GM12801 (cell line): ENCODE data around the gene THSD7A.

Experiments used
- TF ChIP-seq, protein P1 (sequence below): IDR thresholded peaks from one replicate; pipeline ENCODE4 v1.5.1; 2011; ENCODE audit warnings: control low read depth; ENCODE audit not compliant: insufficient read length; ENCODE audit errors: extremely low read depth

The THSD7A gene

DNA sequence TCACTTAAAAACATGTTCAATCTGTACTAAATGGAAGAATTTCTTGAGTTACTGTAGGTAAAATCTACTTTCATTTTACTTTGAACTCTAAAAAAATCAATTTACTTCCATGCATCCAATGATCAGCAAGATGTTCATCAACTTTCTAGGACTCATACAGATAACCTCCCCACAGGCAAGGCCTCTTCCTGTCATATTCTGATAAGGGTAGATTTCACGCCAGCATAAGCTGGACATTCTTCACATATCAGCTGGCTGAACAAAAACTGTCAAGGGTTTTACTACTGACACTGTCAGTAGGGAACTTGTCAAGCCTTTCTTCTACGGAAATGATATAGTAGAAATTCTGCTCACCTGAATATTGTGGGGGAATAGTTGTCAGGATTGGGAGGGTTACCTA, 244.9 kb downstream of the THSD7A start:
- TF ChIP-seq, protein P1, sequence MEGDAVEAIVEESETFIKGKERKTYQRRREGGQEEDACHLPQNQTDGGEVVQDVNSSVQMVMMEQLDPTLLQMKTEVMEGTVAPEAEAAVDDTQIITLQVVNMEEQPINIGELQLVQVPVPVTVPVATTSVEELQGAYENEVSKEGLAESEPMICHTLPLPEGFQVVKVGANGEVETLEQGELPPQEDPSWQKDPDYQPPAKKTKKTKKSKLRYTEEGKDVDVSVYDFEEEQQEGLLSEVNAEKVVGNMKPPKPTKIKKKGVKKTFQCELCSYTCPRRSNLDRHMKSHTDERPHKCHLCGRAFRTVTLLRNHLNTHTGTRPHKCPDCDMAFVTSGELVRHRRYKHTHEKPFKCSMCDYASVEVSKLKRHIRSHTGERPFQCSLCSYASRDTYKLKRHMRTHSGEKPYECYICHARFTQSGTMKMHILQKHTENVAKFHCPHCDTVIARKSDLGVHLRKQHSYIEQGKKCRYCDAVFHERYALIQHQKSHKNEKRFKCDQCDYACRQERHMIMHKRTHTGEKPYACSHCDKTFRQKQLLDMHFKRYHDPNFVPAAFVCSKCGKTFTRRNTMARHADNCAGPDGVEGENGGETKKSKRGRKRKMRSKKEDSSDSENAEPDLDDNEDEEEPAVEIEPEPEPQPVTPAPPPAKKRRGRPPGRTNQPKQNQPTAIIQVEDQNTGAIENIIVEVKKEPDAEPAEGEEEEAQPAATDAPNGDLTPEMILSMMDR, result no peak

GRCh38 chr7:11584406-11585031, 247.5 kb downstream of the THSD7A start:
- TF ChIP-seq, protein P1, result no peak

GRCh38 chr7:11579141-11579540, 252.9 kb downstream of the THSD7A start:
- TF ChIP-seq, protein P1, result no peak

GRCh38 chr7:11576310-11576709, 255.7 kb downstream of the THSD7A start:
- TF ChIP-seq, protein P1, result no peak

GRCh38 chr7:11573128-11573750, 258.8 kb downstream of the THSD7A start:
- TF ChIP-seq, protein P1, result no peak

- TF ChIP-seq, protein P1, result no peak
Measured at GRCh38 chr7:11570922-11571550, 261.0 kb downstream of the THSD7A start.

- TF ChIP-seq, protein P1, result no peak
Measured at GRCh38 chr7:11570205-11570604, 261.8 kb downstream of the THSD7A start.
